Activated naive CD4-positive, alpha-beta T cell treated with anti-CD3 and anti-CD28 coated beads, Interleukin-2, amount 50 U/mL, for 72 hours (primary cell): ENCODE data around the gene BPIFB4. TPM values are rescaled to one million over a fixed set of nuclear protein-coding genes. Genes with fewer than 3 reads are reported as not detected.
"Not testable (repeated sequence)": the region's sequence is repeated elsewhere in the genome, so short reads cannot be mapped to it uniquely, and the experiment has no call there.

Experiments
- ATAC-seq, 2 donors: fragments of 150-1000 bp; cut with Tn5 transposase; 2 replicates each; pipeline ENCODE4 v1.10.0; 2021; ENCODE audit warnings: mild to moderate bottlenecking in 2 of 2, moderate library complexity in 2 of 2
- DNase-seq, 2 donors: peaks; one replicate each; pipeline ENCODE4 v3.0.0; 2021 to 2022; ENCODE audit warnings: low spot score in 2 of 2
- H3K27ac Mint-ChIP-seq, 2 donors: one replicate each; pipeline ENCODE4 v1.8.0; 2022; ENCODE audit warnings: mild to moderate bottlenecking in 2 of 2, mixed read lengths in 2 of 2
- H3K36me3 Mint-ChIP-seq, 2 donors: one replicate each; pipeline ENCODE4 v1.8.0; 2022; ENCODE audit warnings: mixed read lengths in 2 of 2
- H3K9me3 Mint-ChIP-seq, 2 donors: one replicate each; pipeline ENCODE4 v1.8.0; 2022; ENCODE audit warnings: mixed read lengths in 2 of 2
- total RNA-seq, 2 donors: library from RNA; stranded (reverse); gene quantifications; one replicate each; pipeline ENCODE4 v1.2.3, GENCODE V29; 2022

BPIFB4 gene
- total RNA-seq, 2 donors from 2014 or later = not detected

- not testable (repeated sequence) for DNase-seq, H3K27ac Mint-ChIP-seq, ATAC-seq
- H3K36me3 Mint-ChIP-seq = peaks cover 5 to 22% of the 10 kb centered on the region in 2 donors
- peaks cover 0 to 16% of the 10 kb centered on the region in 2 donors for H3K9me3 Mint-ChIP-seq
These were observed 42.9 kb downstream of the BPIFB4 start for GRCh38 chr20:33122297-33122696.

DNA sequence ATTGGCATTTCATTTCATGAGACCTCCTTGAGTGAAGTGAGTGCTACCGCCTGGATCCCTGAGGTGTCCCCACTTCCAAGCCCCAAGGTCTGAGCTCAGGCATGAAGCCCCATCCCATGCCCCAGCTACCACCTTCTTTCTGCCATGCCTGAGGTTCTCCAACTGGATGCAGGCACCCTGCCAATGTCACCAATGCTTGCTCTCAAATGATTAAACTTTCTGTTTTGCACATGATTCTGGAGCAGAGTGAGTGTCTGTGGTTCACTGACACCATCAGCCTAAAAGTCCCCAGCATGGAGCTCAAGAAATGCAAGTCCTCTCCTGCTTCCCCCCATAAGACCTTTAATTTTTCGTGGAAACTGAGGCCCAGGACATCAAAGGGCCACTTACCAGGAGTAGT is 44.8 kb downstream of the BPIFB4 start:
- DNase-seq (no peak), ATAC-seq (no peak)
- Mint-ChIP-seq H3K9me3 (peaks cover 0 to 16% of the 10 kb centered on the region in 2 donors), H3K36me3 (peaks cover 5 to 22% of the 10 kb centered on the region in 2 donors), H3K27ac (no peak overlapping the region)

- DNase-seq = no peak
- Mint-ChIP-seq H3K27ac (no peak overlapping the region), H3K9me3 (peaks cover 0 to 14% of the 10 kb centered on the region in 2 donors), H3K36me3 (peaks cover 5 to 22% of the 10 kb centered on the region in 2 donors)
- no peak for ATAC-seq
These were observed 45.6 kb downstream of the BPIFB4 start for GRCh38 chr20:33124994-33125393.

- Mint-ChIP-seq H3K9me3 (peaks cover 0 to 9% of the 10 kb centered on the region in 2 donors), H3K36me3 (peaks cover 5 to 16% of the 10 kb centered on the region in 2 donors), H3K27ac (no peak overlapping the region)
- ATAC-seq = no peak
- DNase-seq = no peak
These were observed 46.5 kb downstream of the BPIFB4 start for GRCh38 chr20:33125983-33126382.

GRCh38 chr20:33127422-33128097 is 48.1 kb downstream of the BPIFB4 start:
- Mint-ChIP-seq H3K9me3 (no peaks in the 10 kb centered on the region), H3K27ac (no peak overlapping the region), H3K36me3 (peaks cover 0 to 3% of the 10 kb centered on the region in 2 donors)
- DNase-seq (no peak), ATAC-seq (no peak)

GRCh38 chr20:33130568-33131061 is 51.2 kb downstream of the BPIFB4 start:
- no peak overlapping the region for H3K27ac Mint-ChIP-seq
- DNase-seq = no peak

DNA sequence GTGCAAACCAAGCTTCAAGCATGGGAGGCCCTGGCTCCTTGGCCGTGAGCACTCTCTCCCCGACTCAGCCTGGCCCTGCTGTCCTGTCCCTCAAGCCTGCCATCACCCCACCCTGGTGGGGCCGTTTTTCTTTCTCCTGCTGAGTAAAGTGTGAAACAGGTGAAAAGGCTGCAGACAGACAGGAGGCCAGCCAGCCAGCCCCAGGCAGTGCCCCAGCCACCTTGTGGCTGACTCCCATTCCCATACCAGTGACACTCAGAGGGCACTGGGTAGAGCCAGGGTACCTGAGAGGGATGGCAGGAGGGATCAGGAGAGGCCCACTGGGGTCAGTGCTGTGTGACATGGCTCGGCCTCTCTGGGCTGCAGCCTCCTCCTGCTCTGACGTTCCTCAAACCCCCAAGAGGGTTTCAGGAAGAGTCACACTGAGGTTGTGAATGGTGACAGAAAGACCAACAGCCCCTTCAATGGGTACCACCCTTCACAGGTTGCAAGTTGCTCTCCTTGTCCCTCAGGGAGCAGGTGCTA is 52.6 kb downstream of the BPIFB4 start:
- Mint-ChIP-seq H3K36me3 (no peaks in the 10 kb centered on the region), H3K27ac (no peak overlapping the region), H3K9me3 (no peaks in the 10 kb centered on the region)
- DNase-seq (no peak), ATAC-seq (no peak)

More at GRCh38 chr20:33130568-33131061, 51.2 kb downstream of the BPIFB4 start:
- ATAC-seq = no peak
- H3K9me3 Mint-ChIP-seq = no peaks in the 10 kb centered on the region
- no peaks in the 10 kb centered on the region for H3K36me3 Mint-ChIP-seq

- H3K9me3 Mint-ChIP-seq = no peaks in the 10 kb centered on the region
- DNase-seq = no peak
- ATAC-seq = no peak
- H3K36me3 Mint-ChIP-seq = no peaks in the 10 kb centered on the region
- no peak overlapping the region for H3K27ac Mint-ChIP-seq
These were observed 53.3 kb downstream of the BPIFB4 start for GRCh38 chr20:33132513-33133372.

- Mint-ChIP-seq H3K27ac (no peak overlapping the region), H3K36me3 (no peaks in the 10 kb centered on the region), H3K9me3 (no peaks in the 10 kb centered on the region)
- DNase-seq (no peak), ATAC-seq (no peak)
These were observed 54.0 kb downstream of the BPIFB4 start for GRCh38 chr20:33133373-33133941.

DNA sequence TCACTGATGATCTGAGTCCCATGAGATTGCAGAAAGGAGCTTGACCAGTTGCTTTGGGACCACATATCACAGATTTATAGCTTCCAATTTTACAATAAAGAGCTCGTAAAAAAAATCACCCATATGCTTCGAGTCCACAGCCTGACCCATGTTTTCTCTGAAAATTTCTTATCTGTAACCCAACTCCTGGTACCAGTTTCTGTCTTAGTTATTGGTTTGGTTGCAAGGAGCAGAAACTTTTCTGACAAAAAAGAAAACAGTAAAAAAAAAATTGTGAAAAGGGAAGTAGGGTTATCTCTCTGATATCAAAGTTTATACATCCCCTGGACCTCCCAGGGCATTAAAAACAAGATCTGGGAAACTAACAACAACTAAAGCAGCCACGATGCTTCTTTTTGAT is 57.8 kb downstream of the BPIFB4 start:
- no peak overlapping the region for H3K27ac Mint-ChIP-seq
- ATAC-seq (no peak), DNase-seq (no peak)
- no peaks in the 10 kb centered on the region for H3K36me3 Mint-ChIP-seq
- no peaks in the 10 kb centered on the region for H3K9me3 Mint-ChIP-seq

GRCh38 chr20:33139467-33139866 is 60.0 kb downstream of the BPIFB4 start:
- H3K27ac Mint-ChIP-seq = no peak overlapping the region
- DNase-seq (no peak), ATAC-seq (no peak)
- H3K9me3 Mint-ChIP-seq = no peaks in the 10 kb centered on the region
- no peaks in the 10 kb centered on the region for H3K36me3 Mint-ChIP-seq

- DNase-seq (no peak), ATAC-seq (no peak)
- no peaks in the 10 kb centered on the region for H3K36me3 Mint-ChIP-seq
- H3K9me3 Mint-ChIP-seq = no peaks in the 10 kb centered on the region
- no peak overlapping the region for H3K27ac Mint-ChIP-seq
These were observed 66.1 kb downstream of the BPIFB4 start for GRCh38 chr20:33145521-33145920.

DNA sequence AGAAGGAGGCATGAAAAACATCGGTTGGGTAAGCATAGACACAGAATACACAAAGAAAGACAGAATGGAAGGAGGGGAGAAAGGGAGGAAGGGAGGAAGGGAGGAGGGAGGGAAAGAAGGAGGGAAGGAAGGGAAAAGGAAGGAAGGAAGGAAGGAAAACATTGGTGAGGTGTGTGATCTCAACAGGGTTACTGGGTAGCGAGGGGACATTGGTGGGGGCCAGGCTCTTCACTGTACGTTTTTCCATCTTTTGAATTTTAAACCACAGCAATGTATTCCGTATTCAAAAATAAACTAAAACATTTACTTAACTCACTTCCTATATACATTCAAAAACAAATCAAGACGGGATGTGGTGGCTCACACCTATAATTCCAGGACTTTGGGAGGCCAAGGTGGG is 67.9 kb downstream of the BPIFB4 start:
- ATAC-seq (no peak), DNase-seq (no peak)
- no peaks in the 10 kb centered on the region for H3K9me3 Mint-ChIP-seq
- no peaks in the 10 kb centered on the region for H3K36me3 Mint-ChIP-seq
- no peak overlapping the region for H3K27ac Mint-ChIP-seq

GRCh38 chr20:33148040-33148439 is 68.6 kb downstream of the BPIFB4 start:
- DNase-seq = no peak
- Mint-ChIP-seq H3K36me3 (no peaks in the 10 kb centered on the region), H3K9me3 (no peaks in the 10 kb centered on the region), H3K27ac (no peak overlapping the region)
- no peak for ATAC-seq

DNA sequence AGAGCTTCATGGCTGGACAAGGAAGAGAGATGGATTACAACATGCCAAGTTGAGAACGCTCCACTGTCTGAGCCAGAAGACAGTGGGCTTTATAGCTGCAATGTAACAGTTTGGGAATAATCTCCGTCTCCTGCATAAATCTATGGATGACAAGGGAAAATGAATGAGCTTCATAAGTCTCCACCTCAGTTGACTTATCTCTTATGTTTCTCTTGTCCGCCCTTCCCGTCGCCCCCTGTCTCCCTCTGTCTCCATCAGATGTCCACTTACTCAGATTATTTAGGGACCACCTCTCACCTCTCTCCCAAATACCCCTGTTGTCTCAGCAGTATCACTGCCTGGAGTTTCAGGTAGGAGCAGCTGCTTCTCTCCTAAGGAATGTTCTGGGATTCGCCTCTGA is 74.8 kb downstream of the BPIFB4 start:
- Mint-ChIP-seq H3K36me3 (no peaks in the 10 kb centered on the region), H3K27ac (no peak overlapping the region), H3K9me3 (no peaks in the 10 kb centered on the region)
- no peak for DNase-seq
- no peak for ATAC-seq

GRCh38 chr20:33158637-33159385 is 79.4 kb downstream of the BPIFB4 start:
- ATAC-seq (no peak), DNase-seq (no peak)
- Mint-ChIP-seq H3K36me3 (no peaks in the 10 kb centered on the region), H3K27ac (no peak overlapping the region), H3K9me3 (no peaks in the 10 kb centered on the region)
